A549 (cell line): ENCODE results near the gene RAPSN. TPM values are rescaled to one million over a fixed set of nuclear protein-coding genes. Genes with fewer than 3 reads are reported as not detected.
A peak's percentile ranks its signal among the peaks of the same experiment; 100 is the strongest.

Experiments
- ATAC-seq, 2 experiments: fragments of 200-7000 bp in 1 of 2; fragments of >200 bp in 1 of 2; cut with Nextera tagmentation in 1 of 2; cut with Tn5 transposase in 1 of 2; 3 replicates each; pipeline versions ENCODE4 v1.8.0 to v1.9.1; 2018 to 2020; ENCODE audit warnings: mild to moderate bottlenecking in 1 of 2, moderate library complexity in 1 of 2
- CTCF ChIA-PET: fragments of 300-600 bp; sonication (Branson Sonifier 250); formaldehyde crosslinking; extraction: SDS; loops from one replicate; lab custom pipeline; 2021; ENCODE audit warnings: antibody characterized with exemption, inconsistent platforms; lab: Yijun Ruan, JAX
- POLR2A ChIA-PET: fragments of 350-600 bp; formaldehyde crosslinking; extraction: SDS; loops from one replicate; lab custom pipeline; 2021; ENCODE audit warnings: antibody characterized with exemption, inconsistent platforms; lab: Yijun Ruan, JAX
- DNase-seq, 2 experiments: peaks; one replicate each; pipeline versions ENCODE4 v3.0.0 to v3.0.0-alpha.2; 2011 to 2016; ENCODE audit warnings: low read depth in 1 of 2, low spot score in 1 of 2
- FAIRE-seq: peaks from 2 replicates; lab custom pipeline; 2011; peaks lifted over from hg19 to GRCh38; lab: Jason Lieb, UNC
- H3K27ac ChIP-seq, 2 experiments: fragments of >200 bp; sonication (Bioruptor Twin); formaldehyde crosslinking; 3 replicates each; pipeline ENCODE4 v1.5.1; 2016 to 2017
- H3K4me1 ChIP-seq: fragments of >200 bp; sonication (Bioruptor Twin); formaldehyde crosslinking; 3 replicates; pipeline ENCODE4 v1.6.1; 2016
- H3K4me2 ChIP-seq: fragments of >200 bp; sonication (Bioruptor Twin); formaldehyde crosslinking; 3 replicates; pipeline ENCODE4 v1.6.1; 2016
- H3K4me3 ChIP-seq: fragments of >200 bp; sonication (Bioruptor Twin); formaldehyde crosslinking; 3 replicates; pipeline ENCODE4 v1.5.1; 2016
- H3K9me3 ChIP-seq: fragments of >200 bp; sonication (Bioruptor Twin); formaldehyde crosslinking; 3 replicates; pipeline ENCODE4 v1.6.1; 2016
- BCL3 ChIP-seq: fragments of >200 bp; sonication (Bioruptor Twin); formaldehyde crosslinking; IDR thresholded peaks from 3 replicates; pipeline ENCODE4 v1.6.1; 2016
- BHLHE40 ChIP-seq: IDR thresholded peaks from 2 replicates; pipeline ENCODE4 v1.6.1; 2012; ENCODE audit warnings: low read depth, low read length, inconsistent platforms
- CBX2 ChIP-seq: fragments of 200-600 bp; sonication (generic); IDR thresholded peaks from 2 replicates; pipeline ENCODE4 v1.6.1; 2016; ENCODE audit warnings: low read depth, mild to moderate bottlenecking, borderline replicate concordance
- CBX8 ChIP-seq: fragments of 200-600 bp; sonication (generic); IDR thresholded peaks from 2 replicates; pipeline ENCODE4 v1.6.1; 2016
- CHD2 ChIP-seq: fragments of 150-350 bp; IDR thresholded peaks from 2 replicates; pipeline ENCODE4 v1.6.1; 2014; ENCODE audit warnings: low read length; ENCODE audit not compliant: partially characterized antibody
- CHD4 ChIP-seq: fragments of 200-600 bp; sonication (generic); IDR thresholded peaks from 2 replicates; pipeline ENCODE4 v1.6.1; 2016; ENCODE audit warnings: antibody characterized with exemption, mild to moderate bottlenecking, borderline replicate concordance
- EHF ChIP-seq: fragments of 250-450 bp; sonication (Bioruptor Pico); IDR thresholded peaks from 2 replicates; pipeline ENCODE4 v1.5.0; 2020; ENCODE audit warnings: mild to moderate bottlenecking
- EP300 ChIP-seq, 2 experiments: fragments of >200 bp; sonication (Bioruptor Twin); formaldehyde crosslinking; IDR thresholded peaks; 2 replicates in 1 of 2; 3 replicates in 1 of 2; pipeline ENCODE4 v1.6.1; 2016 to 2017
- ESRRA ChIP-seq: fragments of 150-350 bp; IDR thresholded peaks from 2 replicates; pipeline ENCODE4 v1.6.1; 2014; ENCODE audit warnings: mild to moderate bottlenecking, low read length, borderline replicate concordance
- FOSL2 ChIP-seq, 2 experiments: fragments of 450-650 bp in 1 of 2; fragments of >200 bp in 1 of 2; sonication (Bioruptor Twin) in 1 of 2; formaldehyde crosslinking; IDR thresholded peaks; 2 replicates each; pipeline versions ENCODE4 v1.5.0 to v1.6.1; 2016 to 2020; ENCODE audit warnings: mild to moderate bottlenecking in 1 of 2, moderate library complexity in 1 of 2
- GATA3 ChIP-seq: IDR thresholded peaks from 2 replicates; pipeline ENCODE4 v1.6.1; 2012; ENCODE audit warnings: borderline replicate concordance
- HEYL ChIP-seq: fragments of 250-450 bp; sonication (Bioruptor Pico); IDR thresholded peaks from 2 replicates; pipeline ENCODE4 v1.8.0; 2021; ENCODE audit warnings: mild to moderate bottlenecking, moderate library complexity
- MAFK ChIP-seq: fragments of 450-650 bp; IDR thresholded peaks from 2 replicates; pipeline ENCODE4 v1.6.1; 2014; ENCODE audit not compliant: partially characterized antibody
- MYC ChIP-seq: IDR thresholded peaks from 2 replicates; pipeline ENCODE4 v1.6.1; 2012; ENCODE audit warnings: mild to moderate bottlenecking, inconsistent platforms, low read length, improper control_type of control experiment, borderline replicate concordance
- NPAS2 ChIP-seq: fragments of 250-450 bp; sonication (Bioruptor Pico); IDR thresholded peaks from 2 replicates; pipeline ENCODE4 v1.8.0; 2022; ENCODE audit warnings: mild to moderate bottlenecking, moderate library complexity, borderline replicate concordance
- NR3C1 ChIP-seq: fragments of >200 bp; sonication (Bioruptor Twin); formaldehyde crosslinking; IDR thresholded peaks from 3 replicates; pipeline ENCODE4 v1.6.1; 2017
- POLR2A ChIP-seq: IDR thresholded peaks from 2 replicates; pipeline ENCODE4 v1.6.1; 2012; ENCODE audit warnings: mild to moderate bottlenecking, low read length
- RCOR1 ChIP-seq: fragments of 150-350 bp; IDR thresholded peaks from 2 replicates; pipeline ENCODE4 v1.6.1; 2014; ENCODE audit warnings: antibody characterized with exemption, low read length, low read depth
- RFX5 ChIP-seq: fragments of 450-650 bp; IDR thresholded peaks from 2 replicates; pipeline ENCODE4 v1.7.1; 2014; ENCODE audit warnings: antibody characterized with exemption, mild to moderate bottlenecking, moderate library complexity
- SREBF2 ChIP-seq: fragments of 450-650 bp; IDR thresholded peaks from 2 replicates; pipeline ENCODE4 v1.6.1; 2014; ENCODE audit warnings: mild to moderate bottlenecking, moderate library complexity
- TP53 ChIP-seq: fragments of 250-450 bp; sonication (Bioruptor Pico); IDR thresholded peaks from 2 replicates; pipeline ENCODE4 v1.5.0; 2021; ENCODE audit warnings: mild to moderate bottlenecking, moderate library complexity
- ZC3H11A ChIP-seq: fragments of 450-650 bp; IDR thresholded peaks from 2 replicates; pipeline ENCODE4 v1.6.1; 2014; ENCODE audit warnings: antibody characterized with exemption, mild to moderate bottlenecking
- ZFP36 ChIP-seq: fragments of 450-650 bp; IDR thresholded peaks from 2 replicates; pipeline ENCODE4 v1.6.1; 2014; ENCODE audit warnings: borderline replicate concordance; ENCODE audit not compliant: partially characterized antibody
- ZSCAN20 ChIP-seq: fragments of 250-450 bp; sonication (Bioruptor Pico); IDR thresholded peaks from 2 replicates; pipeline ENCODE4 v1.8.0; 2022; ENCODE audit warnings: mild to moderate bottlenecking, moderate library complexity
- WGBS: methylation state at CpG from one replicate; pipeline ENCODE4 v1.1.6; 2017; ENCODE audit errors: missing lambda C conversion rate; 5-methylcytosine and 5-hydroxymethylcytosine counted together
- polyA plus RNA-seq, 4 experiments: library from polyadenylated mRNA; depleted of rRNA in 3 of 4; stranded (reverse); fragments of >200 nt; fragmentation: RNase III in 1 of 4; extraction: RNeasy Plus Mini Kit Qiagen cat#74134 plus additional on column Dnase treatment in 1 of 4; gene quantifications; 2 replicates in 3 of 4; 3 replicates in 1 of 4; pipeline ENCODE4 v1.2.3, GENCODE V29; 2011 to 2017
- TF ChIP-seq, protein P1 (sequence below): fragments of 250-450 bp; sonication (Bioruptor Pico); IDR thresholded peaks from 2 replicates; pipeline ENCODE4 v1.5.0; 2021; ENCODE audit warnings: mild to moderate bottlenecking, moderate library complexity, borderline replicate concordance
- TF ChIP-seq, protein P2 (sequence below): fragments of 450-650 bp; IDR thresholded peaks from 2 replicates; pipeline ENCODE4 v1.6.1; 2014; ENCODE audit warnings: antibody characterized with exemption
- TF ChIP-seq, protein P3 (sequence below): fragments of 250-450 bp; sonication (Bioruptor Pico); IDR thresholded peaks from 2 replicates; pipeline ENCODE4 v1.5.0; 2020; ENCODE audit warnings: low read depth, mild to moderate bottlenecking, moderate library complexity

Gene RAPSN
- polyA plus RNA-seq, 2 of the 4 experiments (the other 2 are of a cell fraction): 0.12 to 0.17 TPM

- no peak for TF ChIP-seq POLR2A
These were observed 28.4 kb upstream of the RAPSN start (continued) for GRCh38 chr11:47477323-47477722.

- DNase-seq (no peak), ATAC-seq (no peak), FAIRE-seq (no peak)
- TF ChIP-seq ZC3H11A (no peak), HEYL (CRISPR knock-in tag) (no peak), NR3C1 (no peak), SREBF2 (no peak), ZFP36 (no peak), RCOR1 (no peak), MYC (no peak), CHD4 (no peak), CBX2 (no peak), TP53 (CRISPR knock-in tag) (no peak), BHLHE40 (no peak), EP300 (IDR thresholded peaks at IDR 0.05) (no peak), CBX8 (no peak), GATA3 (no peak), RFX5 (no peak)
- TF ChIP-seq, protein P1, sequence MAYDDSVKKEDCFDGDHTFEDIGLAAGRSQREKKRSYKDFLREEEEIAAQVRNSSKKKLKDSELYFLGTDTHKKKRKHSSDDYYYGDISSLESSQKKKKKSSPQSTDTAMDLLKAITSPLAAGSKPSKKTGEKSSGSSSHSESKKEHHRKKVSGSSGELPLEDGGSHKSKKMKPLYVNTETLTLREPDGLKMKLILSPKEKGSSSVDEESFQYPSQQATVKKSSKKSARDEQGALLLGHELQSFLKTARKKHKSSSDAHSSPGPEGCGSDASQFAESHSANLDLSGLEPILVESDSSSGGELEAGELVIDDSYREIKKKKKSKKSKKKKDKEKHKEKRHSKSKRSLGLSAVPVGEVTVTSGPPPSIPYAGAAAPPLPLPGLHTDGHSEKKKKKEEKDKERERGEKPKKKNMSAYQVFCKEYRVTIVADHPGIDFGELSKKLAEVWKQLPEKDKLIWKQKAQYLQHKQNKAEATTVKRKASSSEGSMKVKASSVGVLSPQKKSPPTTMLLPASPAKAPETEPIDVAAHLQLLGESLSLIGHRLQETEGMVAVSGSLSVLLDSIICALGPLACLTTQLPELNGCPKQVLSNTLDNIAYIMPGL (CRISPR knock-in tag): no peak
- Histone ChIP-seq H3K9me3 (no peaks in the 10 kb centered on the region), H3K27ac (no peak overlapping the region), H3K4me3 (no peak overlapping the region), H3K4me1 (peaks cover 12% of the 10 kb centered on the region), H3K4me2 (no peak overlapping the region)
- 87% methylated on average over 4 of the region's 4 CpGs for WGBS
- ChIA-PET CTCF (interaction anchor here (0.7 to 1.8 kb wide), 5 partner anchors 8 to 97 kb away, joined by 3 to 4 read pairs (median 4); no protein-coding TSS in a partner anchor), POLR2A (no interaction called here)
These were observed 21.7 kb upstream of the RAPSN start for GRCh38 chr11:47470671-47471070.

- H3K4me3 ChIP-seq: no peak overlapping the region
- H3K27ac ChIP-seq: no peak overlapping the region
- peaks cover 12% of the 10 kb centered on the region for H3K4me1 ChIP-seq
- ChIA-PET POLR2A (no interaction called here), CTCF (interaction anchor here (0.7 to 1.5 kb wide), 4 partner anchors 7 to 82 kb away, joined by 3 to 4 read pairs (median 4); no protein-coding TSS in a partner anchor)
- no peak overlapping the region for H3K4me2 ChIP-seq
- WGBS: 87% methylated on average over 7 of the region's 7 CpGs
- FAIRE-seq (no peak), ATAC-seq (peak; percentile 9 to 15; a peak in 1 of 6 replicates), DNase-seq (no peak)
- H3K9me3 ChIP-seq: no peaks in the 10 kb centered on the region
- no peak for TF ChIP-seq ESRRA
- TF ChIP-seq, protein P2, sequence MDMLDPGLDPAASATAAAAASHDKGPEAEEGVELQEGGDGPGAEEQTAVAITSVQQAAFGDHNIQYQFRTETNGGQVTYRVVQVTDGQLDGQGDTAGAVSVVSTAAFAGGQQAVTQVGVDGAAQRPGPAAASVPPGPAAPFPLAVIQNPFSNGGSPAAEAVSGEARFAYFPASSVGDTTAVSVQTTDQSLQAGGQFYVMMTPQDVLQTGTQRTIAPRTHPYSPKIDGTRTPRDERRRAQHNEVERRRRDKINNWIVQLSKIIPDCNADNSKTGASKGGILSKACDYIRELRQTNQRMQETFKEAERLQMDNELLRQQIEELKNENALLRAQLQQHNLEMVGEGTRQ: no peak
- TF ChIP-seq NPAS2: no peak
- TF ChIP-seq MAFK: no peak
- TF ChIP-seq POLR2A: no peak
- TF ChIP-seq FOSL2 (IDR thresholded peaks at IDR 0.05): no peak
- no peak for TF ChIP-seq FOSL2 (CRISPR knock-in tag; IDR thresholded peaks at IDR 0.05)
- TF ChIP-seq EHF (CRISPR knock-in tag): no peak
- no peak for TF ChIP-seq BCL3
- no peak for TF ChIP-seq EP300 (IDR thresholded peaks at IDR 0.05)
- TF ChIP-seq MYC: no peak
- no peak for TF ChIP-seq CHD2
- TF ChIP-seq, protein P3, sequence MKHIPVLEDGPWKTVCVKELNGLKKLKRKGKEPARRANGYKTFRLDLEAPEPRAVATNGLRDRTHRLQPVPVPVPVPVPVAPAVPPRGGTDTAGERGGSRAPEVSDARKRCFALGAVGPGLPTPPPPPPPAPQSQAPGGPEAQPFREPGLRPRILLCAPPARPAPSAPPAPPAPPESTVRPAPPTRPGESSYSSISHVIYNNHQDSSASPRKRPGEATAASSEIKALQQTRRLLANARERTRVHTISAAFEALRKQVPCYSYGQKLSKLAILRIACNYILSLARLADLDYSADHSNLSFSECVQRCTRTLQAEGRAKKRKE (CRISPR knock-in tag): no peak
- no peak for TF ChIP-seq SREBF2
- no peak for TF ChIP-seq ZSCAN20 (CRISPR knock-in tag)
These were observed 20.6 kb upstream of the RAPSN start for GRCh38 chr11:47469361-47470179.
